Activated T-cell treated with anti-CD3 and anti-CD28 coated beads, Interleukin-2, amount 50 U/mL, for 24 hours (primary cell): ENCODE measurements around the gene STEEP1.
A peak's percentile ranks its signal among the peaks of the same experiment; 100 is the strongest.
"Not testable (repeated sequence)": the region's sequence is repeated elsewhere in the genome, so short reads cannot be mapped to it uniquely, and the experiment has no call there.

Source experiments
- DNase-seq: peaks from one replicate; pipeline ENCODE4 v3.0.0-alpha.2; 2020
- H3K27ac Mint-ChIP-seq: 2 replicates; pipeline ENCODE4 v1.8.0; 2020; ENCODE audit warnings: mild to moderate bottlenecking, mixed read lengths
- H3K27me3 Mint-ChIP-seq: 2 replicates; pipeline ENCODE4 v1.8.0; 2020; ENCODE audit warnings: mixed read lengths
- H3K36me3 Mint-ChIP-seq: 2 replicates; pipeline ENCODE4 v1.8.0; 2020; ENCODE audit warnings: low read depth, mixed read lengths
- H3K4me1 Mint-ChIP-seq: 2 replicates; pipeline ENCODE4 v1.8.0; 2020; ENCODE audit warnings: low read depth, mixed read lengths
- H3K4me3 Mint-ChIP-seq: 2 replicates; pipeline ENCODE4 v1.8.0; 2020; ENCODE audit warnings: mild to moderate bottlenecking, moderate library complexity, mixed read lengths
- H3K9me3 Mint-ChIP-seq: 2 replicates; pipeline ENCODE4 v1.8.0; 2020; ENCODE audit warnings: mixed read lengths

Gene STEEP1

GRCh38 chrX:119505945-119506344 lies 59.3 kb downstream of the STEEP1 start:
- Mint-ChIP-seq H3K36me3 (no peaks in the 10 kb centered on the region), H3K27me3 (peaks cover 13% of the 10 kb centered on the region), H3K4me1 (peaks cover 10% of the 10 kb centered on the region), H3K27ac (no peak overlapping the region), H3K4me3 (no peak overlapping the region), H3K9me3 (no peaks in the 10 kb centered on the region)
- no peak for DNase-seq

GRCh38 chrX:119505145-119505544 lies 60.1 kb downstream of the STEEP1 start:
- H3K9me3 Mint-ChIP-seq, H3K27ac Mint-ChIP-seq, H3K4me3 Mint-ChIP-seq, H3K27me3 Mint-ChIP-seq, H3K36me3 Mint-ChIP-seq, DNase-seq: not testable (repeated sequence)
- H3K4me1 Mint-ChIP-seq: peaks cover 10% of the 10 kb centered on the region

GRCh38 chrX:119503484-119503861 lies 61.7 kb downstream of the STEEP1 start:
- no peak for DNase-seq
- H3K4me3 Mint-ChIP-seq: no peak overlapping the region
- peaks cover 10% of the 10 kb centered on the region for H3K4me1 Mint-ChIP-seq
- no peak overlapping the region for H3K27ac Mint-ChIP-seq
- H3K36me3 Mint-ChIP-seq: no peaks in the 10 kb centered on the region
- H3K9me3 Mint-ChIP-seq: no peaks in the 10 kb centered on the region
- no peaks in the 10 kb centered on the region for H3K27me3 Mint-ChIP-seq

- no peaks in the 10 kb centered on the region for H3K36me3 Mint-ChIP-seq
- no peak overlapping the region for H3K4me3 Mint-ChIP-seq
- DNase-seq: peak; percentile 39
- peaks cover 10% of the 10 kb centered on the region for H3K4me1 Mint-ChIP-seq
- H3K27ac Mint-ChIP-seq: peak overlapping the region; percentile 69
- no peaks in the 10 kb centered on the region for H3K9me3 Mint-ChIP-seq
- H3K27me3 Mint-ChIP-seq: no peaks in the 10 kb centered on the region
Measured at GRCh38 chrX:119502727-119503483, 62.3 kb downstream of the STEEP1 start.

- Mint-ChIP-seq H3K27ac (no peak overlapping the region), H3K4me3 (no peak overlapping the region)
Measured at GRCh38 chrX:119501511-119502148, 63.6 kb downstream of the STEEP1 start.

GRCh38 chrX:119500061-119500800 lies 65.0 kb downstream of the STEEP1 start:
- Mint-ChIP-seq H3K4me1 (peaks cover 19% of the 10 kb centered on the region), H3K27ac (no peak overlapping the region), H3K9me3 (no peaks in the 10 kb centered on the region)

More at GRCh38 chrX:119501511-119502148, 63.6 kb downstream of the STEEP1 start:
- Mint-ChIP-seq H3K36me3 (no peaks in the 10 kb centered on the region), H3K27me3 (no peaks in the 10 kb centered on the region), H3K9me3 (no peaks in the 10 kb centered on the region), H3K4me1 (peaks cover 12% of the 10 kb centered on the region)
- DNase-seq: no peak

GRCh38 chrX:119497185-119497584 lies 68.0 kb downstream of the STEEP1 start:
- Mint-ChIP-seq H3K27me3 (peaks cover 3% of the 10 kb centered on the region), H3K4me1 (peaks cover 11% of the 10 kb centered on the region), H3K4me3 (no peak overlapping the region), H3K27ac (no peak overlapping the region), H3K9me3 (no peaks in the 10 kb centered on the region), H3K36me3 (no peaks in the 10 kb centered on the region)
- no peak for DNase-seq

More at GRCh38 chrX:119500061-119500800, 65.0 kb downstream of the STEEP1 start:
- DNase-seq: no peak
- Mint-ChIP-seq H3K36me3 (no peaks in the 10 kb centered on the region), H3K4me3 (no peak overlapping the region), H3K27me3 (peaks cover 3% of the 10 kb centered on the region)

- Mint-ChIP-seq H3K27ac (peak overlapping the region; percentile 1), H3K4me1 (peaks cover 8% of the 10 kb centered on the region), H3K27me3 (peaks cover 3% of the 10 kb centered on the region), H3K36me3 (no peaks in the 10 kb centered on the region), H3K9me3 (no peaks in the 10 kb centered on the region), H3K4me3 (no peak overlapping the region)
- no peak for DNase-seq
Measured at GRCh38 chrX:119495734-119496726, 69.2 kb downstream of the STEEP1 start.

- H3K4me3 Mint-ChIP-seq, H3K27ac Mint-ChIP-seq, H3K9me3 Mint-ChIP-seq, H3K4me1 Mint-ChIP-seq, H3K36me3 Mint-ChIP-seq, H3K27me3 Mint-ChIP-seq, DNase-seq: not testable (repeated sequence)
Measured at GRCh38 chrX:119493851-119494495, 71.2 kb downstream of the STEEP1 start.

GRCh38 chrX:119492463-119492862 lies 72.7 kb downstream of the STEEP1 start:
- Mint-ChIP-seq H3K4me3 (no peak overlapping the region), H3K27me3 (peaks cover 3% of the 10 kb centered on the region), H3K27ac (no peak overlapping the region), H3K4me1 (peaks cover 8% of the 10 kb centered on the region), H3K9me3 (no peaks in the 10 kb centered on the region), H3K36me3 (no peaks in the 10 kb centered on the region)
- no peak for DNase-seq

GRCh38 chrX:119489212-119490074 lies 75.8 kb downstream of the STEEP1 start:
- Mint-ChIP-seq H3K9me3 (no peaks in the 10 kb centered on the region), H3K27ac (no peak overlapping the region), H3K27me3 (peaks cover 1% of the 10 kb centered on the region), H3K4me1 (no peaks in the 10 kb centered on the region), H3K4me3 (no peak overlapping the region), H3K36me3 (no peaks in the 10 kb centered on the region)
- no peak for DNase-seq

- DNase-seq: no peak
- Mint-ChIP-seq H3K4me1 (no peaks in the 10 kb centered on the region), H3K27me3 (peaks cover 4% of the 10 kb centered on the region), H3K36me3 (no peaks in the 10 kb centered on the region), H3K27ac (no peak overlapping the region), H3K9me3 (no peaks in the 10 kb centered on the region), H3K4me3 (no peak overlapping the region)
Measured at GRCh38 chrX:119488749-119489148, 76.5 kb downstream of the STEEP1 start.
